ENCODE data around the gene FYN. TPM values are rescaled to one million over a fixed set of nuclear protein-coding genes. Genes with fewer than 3 reads are reported as not detected.

The FYN gene
- total RNA-seq, 1 donor from 2014 or later: 46.3 TPM

DNA sequence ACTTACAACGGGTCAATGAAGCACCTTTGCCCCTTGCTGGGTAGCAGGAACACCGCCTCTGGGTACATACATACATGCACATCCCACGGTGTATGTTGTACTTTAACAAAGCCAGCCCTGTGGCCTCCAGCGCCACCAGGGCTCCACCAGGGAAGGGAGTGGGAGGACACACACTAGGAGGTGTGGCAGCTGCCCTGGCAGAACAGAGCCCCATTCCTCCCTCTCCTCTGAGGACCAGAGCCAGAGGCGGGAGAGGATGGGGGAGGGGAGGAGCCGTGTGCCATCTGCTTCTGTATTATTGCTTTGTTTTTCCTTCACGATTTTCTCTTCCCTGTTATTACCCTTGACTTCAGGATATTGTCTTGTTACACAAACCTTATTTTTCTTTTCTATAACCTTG lies 161.8 kb downstream of the FYN start:
- intact Hi-C loops (cut with micrococcal nuclease): loop anchor here (2.0 to 10.0 kb wide), 3 partner anchors 163 to 331 kb away; partner anchors contain the start of gene FYN
- H3K27me3 ChIP-seq (ENCODE audit: low read depth): no peaks in the 10 kb centered on the region
- H3K36me3 ChIP-seq: peaks cover 13% of the 10 kb centered on the region

DNA sequence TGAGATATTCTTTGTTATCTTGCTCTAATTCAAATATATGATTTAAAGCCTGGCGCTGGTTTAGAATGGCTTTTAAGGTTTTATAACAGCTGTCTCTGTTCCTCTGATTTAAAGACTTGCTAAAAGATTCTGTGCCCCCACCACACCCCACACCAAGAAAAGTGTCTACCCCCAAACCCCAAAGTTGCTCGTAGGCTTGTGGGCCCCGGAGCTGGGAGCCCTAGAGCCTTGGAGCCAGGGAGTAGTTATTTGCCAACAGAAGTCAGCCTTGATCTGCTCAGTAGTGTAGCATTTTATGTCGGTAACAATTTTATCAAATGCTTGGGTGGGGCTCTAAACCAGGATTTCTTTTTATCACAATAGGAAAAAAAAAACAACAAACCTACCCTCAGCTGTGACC lies 162.3 kb downstream of the FYN start:
- Histone ChIP-seq H3K27ac (replicated peaks) (peak overlapping the region; percentile 67), H3K27me3 (ENCODE audit: low read depth) (no peaks in the 10 kb centered on the region), H3K4me1 (peaks cover 39% of the 10 kb centered on the region), H3K4me3 (no peak overlapping the region), H3K9me3 (replicated peaks) (no peaks in the 10 kb centered on the region), H3K36me3 (peaks cover 13% of the 10 kb centered on the region)
- DNase-seq: no peak
- TF ChIP-seq, protein P1, sequence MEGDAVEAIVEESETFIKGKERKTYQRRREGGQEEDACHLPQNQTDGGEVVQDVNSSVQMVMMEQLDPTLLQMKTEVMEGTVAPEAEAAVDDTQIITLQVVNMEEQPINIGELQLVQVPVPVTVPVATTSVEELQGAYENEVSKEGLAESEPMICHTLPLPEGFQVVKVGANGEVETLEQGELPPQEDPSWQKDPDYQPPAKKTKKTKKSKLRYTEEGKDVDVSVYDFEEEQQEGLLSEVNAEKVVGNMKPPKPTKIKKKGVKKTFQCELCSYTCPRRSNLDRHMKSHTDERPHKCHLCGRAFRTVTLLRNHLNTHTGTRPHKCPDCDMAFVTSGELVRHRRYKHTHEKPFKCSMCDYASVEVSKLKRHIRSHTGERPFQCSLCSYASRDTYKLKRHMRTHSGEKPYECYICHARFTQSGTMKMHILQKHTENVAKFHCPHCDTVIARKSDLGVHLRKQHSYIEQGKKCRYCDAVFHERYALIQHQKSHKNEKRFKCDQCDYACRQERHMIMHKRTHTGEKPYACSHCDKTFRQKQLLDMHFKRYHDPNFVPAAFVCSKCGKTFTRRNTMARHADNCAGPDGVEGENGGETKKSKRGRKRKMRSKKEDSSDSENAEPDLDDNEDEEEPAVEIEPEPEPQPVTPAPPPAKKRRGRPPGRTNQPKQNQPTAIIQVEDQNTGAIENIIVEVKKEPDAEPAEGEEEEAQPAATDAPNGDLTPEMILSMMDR (IDR thresholded peaks at IDR 0.05; ENCODE audit: borderline replicate concordance): no peak
- intact Hi-C loops (cut with micrococcal nuclease): loop anchor here (2.0 to 10.0 kb wide), 3 partner anchors 164 to 332 kb away; partner anchors contain the start of gene FYN

More for the DNA sequence above, 161.8 kb downstream of the FYN start:
- peak; percentile 45 for DNase-seq
- no peak overlapping the region for H3K4me3 ChIP-seq
- peaks cover 39% of the 10 kb centered on the region for H3K4me1 ChIP-seq
- no peaks in the 10 kb centered on the region for H3K9me3 ChIP-seq (replicated peaks)
- TF ChIP-seq, protein P1 (IDR thresholded peaks at IDR 0.05; ENCODE audit: borderline replicate concordance): no peak
- peak overlapping the region; percentile 67 for H3K27ac ChIP-seq (replicated peaks)

DNA sequence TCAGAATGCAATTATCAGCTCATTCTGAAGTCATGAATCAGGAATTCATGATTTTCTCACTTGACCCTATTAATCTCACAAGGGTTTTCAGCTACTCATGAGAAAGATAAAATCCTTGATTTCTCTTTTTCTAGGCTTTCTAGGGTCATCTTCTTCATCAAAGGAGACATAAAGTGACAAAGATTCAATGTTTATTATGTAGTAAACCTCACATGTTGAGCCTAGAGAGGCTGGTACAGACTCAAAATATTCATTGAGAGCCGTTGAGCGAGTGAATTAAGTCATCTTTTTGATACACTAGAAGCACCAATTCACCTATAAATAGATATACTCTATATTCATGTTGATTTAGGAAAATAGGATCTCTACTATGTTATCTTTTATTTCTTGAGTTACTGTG lies 162.8 kb downstream of the FYN start:
- intact Hi-C loops (cut with micrococcal nuclease): loop anchor here (2.0 to 10.0 kb wide), 3 partner anchors 164 to 332 kb away; partner anchors contain the start of gene FYN

DNA sequence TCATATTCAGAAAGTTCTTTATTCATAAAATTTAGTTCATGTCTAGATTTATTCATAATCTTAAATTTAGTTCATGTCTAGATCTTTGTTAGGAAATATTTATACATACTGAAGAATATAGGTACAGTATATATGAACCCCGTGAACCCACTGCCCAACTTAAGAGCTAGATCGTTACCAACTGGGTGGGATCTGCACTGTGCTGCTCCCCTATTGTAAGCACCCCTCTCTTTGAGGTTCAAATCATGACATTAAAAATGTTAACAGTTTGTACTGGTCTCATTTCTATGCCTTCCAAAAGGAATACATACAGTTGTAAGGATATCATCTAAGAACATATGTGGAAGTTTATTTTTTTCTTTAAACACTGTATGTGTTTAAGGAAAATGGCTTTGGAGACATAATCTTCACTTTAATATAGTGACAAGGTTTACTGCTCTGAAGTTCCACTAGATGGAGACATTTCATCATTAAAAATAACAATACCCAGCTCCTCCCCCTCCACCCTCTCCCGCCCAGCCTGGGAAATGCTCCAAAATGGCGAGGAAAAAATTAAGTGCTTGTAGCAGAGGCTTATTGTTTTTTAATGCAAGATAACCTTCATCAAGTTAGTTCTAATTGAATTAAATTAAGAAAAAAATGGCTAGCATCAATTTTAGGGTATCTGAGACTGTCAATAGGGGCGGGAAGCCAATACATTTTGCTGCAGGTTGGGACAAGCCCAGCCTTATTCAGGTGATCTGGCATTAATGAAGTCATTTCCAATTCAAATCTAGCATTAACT lies 163.4 kb downstream of the FYN start:
- TF ChIP-seq, protein P1 (IDR thresholded peaks at IDR 0.05; ENCODE audit: borderline replicate concordance): peak; percentile 86
- DNase-seq: no peak
- H3K27me3 ChIP-seq (ENCODE audit: low read depth): no peaks in the 10 kb centered on the region
- peaks cover 18% of the 10 kb centered on the region for H3K36me3 ChIP-seq
- peak overlapping the region; percentile 45 for H3K4me3 ChIP-seq
- peak overlapping the region; percentile 67 for H3K27ac ChIP-seq (replicated peaks)
- peaks cover 39% of the 10 kb centered on the region for H3K4me1 ChIP-seq
- H3K9me3 ChIP-seq (replicated peaks): no peaks in the 10 kb centered on the region
- intact Hi-C loops (cut with micrococcal nuclease): loop anchor here (2.0 to 10.0 kb wide), 3 partner anchors 165 to 333 kb away; partner anchors contain the start of gene FYN

More for the DNA sequence above, 162.8 kb downstream of the FYN start:
- Histone ChIP-seq H3K4me3 (peak overlapping the region; percentile 45), H3K36me3 (peaks cover 13% of the 10 kb centered on the region), H3K27me3 (ENCODE audit: low read depth) (no peaks in the 10 kb centered on the region), H3K9me3 (replicated peaks) (no peaks in the 10 kb centered on the region), H3K27ac (replicated peaks) (peak overlapping the region; percentile 67), H3K4me1 (peaks cover 39% of the 10 kb centered on the region)
- TF ChIP-seq, protein P1 (IDR thresholded peaks at IDR 0.05; ENCODE audit: borderline replicate concordance): no peak
- DNase-seq: no peak

DNA sequence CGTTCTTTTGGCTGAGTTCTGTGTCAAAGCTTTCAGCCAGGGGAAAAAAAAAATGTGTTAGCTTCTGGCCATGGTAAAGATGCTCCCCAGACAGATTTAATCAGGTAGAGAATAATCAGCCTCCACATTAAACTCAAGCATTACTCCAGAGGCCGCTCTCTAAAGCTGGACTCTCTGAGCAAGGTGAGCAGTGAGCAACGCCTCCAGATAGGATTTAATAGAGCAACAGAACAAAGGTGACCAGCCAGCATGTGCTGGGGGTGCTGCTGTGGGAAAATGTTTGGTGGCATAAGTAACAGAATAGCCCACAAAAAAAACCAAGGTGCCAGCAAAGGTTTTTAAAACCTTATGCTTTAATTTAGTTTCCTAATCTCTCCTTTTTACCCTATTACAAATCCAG lies 164.1 kb downstream of the FYN start:
- intact Hi-C loops (cut with micrococcal nuclease): no loop called here
- peaks cover 39% of the 10 kb centered on the region for H3K4me1 ChIP-seq
- H3K9me3 ChIP-seq (replicated peaks): no peaks in the 10 kb centered on the region
- no peak overlapping the region for H3K4me3 ChIP-seq
- no peaks in the 10 kb centered on the region for H3K27me3 ChIP-seq (ENCODE audit: low read depth)
- no peak for DNase-seq
- TF ChIP-seq, protein P1 (IDR thresholded peaks at IDR 0.05; ENCODE audit: borderline replicate concordance): no peak
- H3K27ac ChIP-seq (replicated peaks): no peak overlapping the region
- peaks cover 23% of the 10 kb centered on the region for H3K36me3 ChIP-seq

Measured in left ventricle myocardium inferior (tissue), 1 donor.